Panc1 (cell line): ENCODE measurements around the gene NCAM2. TPM values are rescaled to one million over a fixed set of nuclear protein-coding genes. Genes with fewer than 3 reads are reported as not detected.

Source experiments
- ATAC-seq: fragments of 200-7000 bp; cut with Tn5 transposase; 2 replicates; pipeline ENCODE4 v1.9.1; 2020; ENCODE audit warnings: mild to moderate bottlenecking, moderate library complexity
- BruUV-seq: library from RNA; stranded (reverse); fragments of 400-500 nt; replicated peaks from 2 replicates; lab custom pipeline; 2021; lab: Mats Ljungman, UMichigan
- CTCF ChIA-PET: fragments of 300-600 bp; sonication (Branson Sonifier 250); formaldehyde crosslinking; loops from one replicate; lab custom pipeline; 2022; ENCODE audit warnings: antibody characterized with exemption; lab: Charles Lee
- POLR2A ChIA-PET: fragments of 300-600 bp; sonication (Branson Sonifier 250); formaldehyde crosslinking; loops from one replicate; lab custom pipeline; 2022; ENCODE audit warnings: antibody characterized with exemption; lab: Charles Lee
- DNase-seq: peaks from one replicate; pipeline ENCODE4 v3.0.0-alpha.2; 2010; ENCODE audit warnings: low read depth, low spot score
- H3K27ac ChIP-seq: 2 replicates; pipeline ENCODE4 v1.5.1; 2011; ENCODE audit warnings: mild to moderate bottlenecking, low read length, inconsistent platforms
- H3K27me3 ChIP-seq: fragments of 200-500 bp; sonication (Bioruptor generic); 2 replicates; pipeline ENCODE4 v1.6.0; 2014; ENCODE audit warnings: low read length, inconsistent platforms; ENCODE audit not compliant: control insufficient read depth, insufficient read depth
- H3K36me3 ChIP-seq: fragments of 200-500 bp; sonication (Bioruptor generic); 2 replicates; pipeline ENCODE4 v1.5.1; 2014; ENCODE audit warnings: inconsistent platforms, mild to moderate bottlenecking, low read length, moderate library complexity; ENCODE audit not compliant: control insufficient read depth, insufficient read depth
- H3K4me1 ChIP-seq: 2 replicates; pipeline ENCODE4 v1.5.1; 2011; ENCODE audit warnings: inconsistent platforms, mild to moderate bottlenecking, low read length, moderate library complexity; ENCODE audit not compliant: control insufficient read depth, insufficient read depth
- H3K4me3 ChIP-seq, 2 experiments: 2 replicates each; pipeline ENCODE4 v1.5.1; 2011 to 2012; ENCODE audit warnings: low read depth in 2 of 2, low read length in 2 of 2, mild to moderate bottlenecking in 2 of 2, inconsistent platforms in 1 of 2, moderate library complexity in 1 of 2
- H3K9me3 ChIP-seq: fragments of 200-500 bp; sonication (Bioruptor generic); 2 replicates; pipeline ENCODE4 v1.5.1; 2014; ENCODE audit warnings: low read depth, mild to moderate bottlenecking, inconsistent platforms, low read length, moderate library complexity; ENCODE audit not compliant: control insufficient read depth, insufficient read depth
- CTCF ChIP-seq: fragments of 450-650 bp; IDR thresholded peaks from 2 replicates; pipeline ENCODE4 v1.5.1; 2017; ENCODE audit warnings: mild to moderate bottlenecking
- POLR2AphosphoS5 ChIP-seq: IDR thresholded peaks from 2 replicates; pipeline ENCODE4 v1.6.1; 2012; ENCODE audit warnings: mild to moderate bottlenecking, low read depth, low read length, moderate library complexity
- REST ChIP-seq, 2 experiments: IDR thresholded peaks; 2 replicates each; pipeline ENCODE4 v1.6.1; 2011 to 2012; ENCODE audit warnings: low read depth in 2 of 2, control low read depth in 1 of 2, low read length in 1 of 2, mild to moderate bottlenecking in 1 of 2, moderate library complexity in 1 of 2; ENCODE audit not compliant: insufficient read depth in 1 of 2
- SIN3A ChIP-seq: IDR thresholded peaks from 2 replicates; pipeline ENCODE4 v1.6.1; 2012; ENCODE audit warnings: low read depth, mild to moderate bottlenecking, low read length, moderate library complexity, borderline replicate concordance; ENCODE audit not compliant: insufficient read depth
- TCF7L2 ChIP-seq: IDR thresholded peaks from 2 replicates; pipeline ENCODE4 v1.6.1; 2011; ENCODE audit warnings: mild to moderate bottlenecking, low read depth, low read length, inconsistent platforms
- in situ Hi-C: cut with HindIII; loops from 2 replicates; pipeline ENCODE4 v1.10.0; 2016; ENCODE audit warnings: low sequenced_read_pairs, low pct_unique_long_range_greater_than_20kb
- intact Hi-C: fragments of 100-400 bp; cut with micrococcal nuclease; formaldehyde crosslinking; loops from one replicate; pipeline ENCODE4 v1.10.0; 2022; ENCODE audit not compliant: unreplicated experiment
- total RNA-seq: library from RNA; stranded (reverse); gene quantifications from one replicate; pipeline ENCODE4 v1.2.1, GENCODE V29; 2021; ENCODE audit not compliant: unreplicated experiment

NCAM2 gene
- total RNA-seq, 1 experiment from 2014 or later, result 2.2 TPM

- ChIA-PET POLR2A (no interaction called here), CTCF (no interaction called here)
- Histone ChIP-seq H3K36me3 (no peaks in the 10 kb centered on the region), H3K4me1 (no peaks in the 10 kb centered on the region), H3K4me3 (no peak overlapping the region), H3K27me3 (no peaks in the 10 kb centered on the region; the same call in 1 of the 2 replicates), H3K27ac (no peak overlapping the region), H3K9me3 (no peaks in the 10 kb centered on the region)
- no TSS peak for BruUV-seq
- ATAC-seq (no peak), DNase-seq (no peak)
- intact Hi-C loops, result loop anchor here (10.0 kb wide), 1 partner anchor 373 kb away; no protein-coding TSS in a partner anchor
- TF ChIP-seq CTCF, result no peak
- no peak for TF ChIP-seq TCF7L2
- TF ChIP-seq POLR2AphosphoS5, result no peak
- TF ChIP-seq SIN3A, result no peak
- TF ChIP-seq REST (IDR thresholded peaks at IDR 0.05; ENCODE audit: insufficient read depth in 1 of 2, low read depth in 2 of 2, low read length in 1 of 2), result no peak
- in situ Hi-C loops, result no loop called here
Measured at GRCh38 chr21:21002153-21002552, 3.9 kb downstream of the NCAM2 start.

GRCh38 chr21:21003701-21004100 lies 5.5 kb downstream of the NCAM2 start:
- intact Hi-C loops, result loop anchor here (10.0 kb wide), 1 partner anchor 371 kb away; no protein-coding TSS in a partner anchor
- TF ChIP-seq CTCF, result peak; percentile 52; the same call in 1 of the 2 replicates
- TF ChIP-seq TCF7L2, result no peak
- Histone ChIP-seq H3K27me3 (no peaks in the 10 kb centered on the region; the same call in 1 of the 2 replicates), H3K9me3 (no peaks in the 10 kb centered on the region), H3K4me1 (no peaks in the 10 kb centered on the region), H3K27ac (no peak overlapping the region), H3K36me3 (no peaks in the 10 kb centered on the region), H3K4me3 (no peak overlapping the region)
- ATAC-seq (no peak), DNase-seq (no peak)
- BruUV-seq, result no TSS peak
- ChIA-PET CTCF (no interaction called here), POLR2A (no interaction called here)
- in situ Hi-C loops, result no loop called here
